Stimulated activated naive CD8-positive, alpha-beta T cell treated with anti-CD3 and anti-CD28 coated beads, Interleukin-15, Interleukin-2, amounts not matched to agents 100 ng/mL and 50 ng/mL, for 24 hours (primary cell): ENCODE data around the gene GOLGA3.
"Not testable (repeated sequence)": the region's sequence is repeated elsewhere in the genome, so short reads cannot be mapped to it uniquely, and the experiment has no call there.

Experiments
- H3K27ac Mint-ChIP-seq: one replicate; pipeline ENCODE4 v1.8.0; 2021; ENCODE audit warnings: mild to moderate bottlenecking, mixed read lengths
- H3K27me3 Mint-ChIP-seq: one replicate; pipeline ENCODE4 v1.8.0; 2021; ENCODE audit warnings: mixed read lengths
- H3K36me3 Mint-ChIP-seq: one replicate; pipeline ENCODE4 v1.8.0; 2021; ENCODE audit warnings: low read depth, mixed read lengths
- H3K4me1 Mint-ChIP-seq: one replicate; pipeline ENCODE4 v1.8.0; 2021; ENCODE audit warnings: low read depth, mixed read lengths
- H3K4me3 Mint-ChIP-seq: one replicate; pipeline ENCODE4 v1.8.0; 2021; ENCODE audit warnings: mild to moderate bottlenecking, mixed read lengths
- H3K9me3 Mint-ChIP-seq: one replicate; pipeline ENCODE4 v1.8.0; 2021; ENCODE audit warnings: mixed read lengths

GOLGA3 gene

GRCh38 chr12:132807295-132808092, 21.2 kb downstream of the GOLGA3 start:
- Mint-ChIP-seq H3K4me1 (peaks cover 23% of the 10 kb centered on the region), H3K36me3 (peaks cover 60% of the 10 kb centered on the region), H3K9me3 (no peaks in the 10 kb centered on the region), H3K27ac (no peak overlapping the region), H3K4me3 (peak overlapping the region; percentile 19), H3K27me3 (no peaks in the 10 kb centered on the region)

DNA sequence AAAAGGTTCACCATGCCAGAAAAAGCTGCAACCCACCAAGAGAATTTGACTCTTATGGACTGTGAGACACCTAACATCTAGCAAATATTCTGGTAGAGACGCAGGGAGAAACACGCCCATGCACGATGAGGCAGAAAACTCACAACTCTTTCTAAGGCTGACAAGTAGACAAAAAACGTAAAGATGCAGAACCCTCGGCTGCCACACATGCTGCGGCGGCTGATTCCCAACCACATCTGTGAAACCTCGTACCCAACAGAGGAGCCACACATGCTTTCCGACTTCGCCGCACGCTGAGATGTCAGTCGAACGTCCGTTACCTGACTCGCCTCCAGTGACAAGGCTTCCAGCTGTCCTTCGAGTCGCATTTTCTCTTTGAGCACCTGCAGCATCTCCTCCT, 21.8 kb downstream of the GOLGA3 start:
- Mint-ChIP-seq H3K4me1 (peaks cover 19% of the 10 kb centered on the region), H3K27me3 (no peaks in the 10 kb centered on the region), H3K36me3 (peaks cover 55% of the 10 kb centered on the region), H3K4me3 (peak overlapping the region; percentile 19), H3K27ac (no peak overlapping the region), H3K9me3 (no peaks in the 10 kb centered on the region)

DNA sequence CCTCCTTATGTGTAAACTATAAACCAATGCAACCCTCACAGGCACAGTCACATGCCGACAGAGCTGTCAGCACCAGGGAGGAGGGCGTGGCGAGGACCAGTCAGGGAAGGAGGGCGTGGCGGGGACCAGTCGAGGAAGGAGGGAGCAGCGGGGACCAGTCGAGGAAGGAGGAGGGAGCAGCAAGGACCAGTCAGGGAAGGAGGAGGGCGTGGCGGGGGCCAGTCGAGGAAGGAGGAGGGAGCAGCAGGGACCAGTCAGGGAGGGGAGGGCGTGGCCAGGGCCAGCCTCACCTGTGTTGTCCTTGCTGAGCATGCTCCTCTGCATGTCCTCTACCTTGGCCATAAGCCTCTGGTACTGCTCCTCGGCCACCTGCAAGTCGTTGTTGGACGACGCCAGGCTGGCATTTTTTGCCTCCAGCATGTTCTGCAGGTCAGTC, 24.2 kb downstream of the GOLGA3 start:
- Mint-ChIP-seq H3K27me3 (no peaks in the 10 kb centered on the region), H3K27ac (no peak overlapping the region), H3K9me3 (no peaks in the 10 kb centered on the region), H3K36me3 (peaks cover 63% of the 10 kb centered on the region), H3K4me1 (peaks cover 19% of the 10 kb centered on the region), H3K4me3 (no peak overlapping the region)

DNA sequence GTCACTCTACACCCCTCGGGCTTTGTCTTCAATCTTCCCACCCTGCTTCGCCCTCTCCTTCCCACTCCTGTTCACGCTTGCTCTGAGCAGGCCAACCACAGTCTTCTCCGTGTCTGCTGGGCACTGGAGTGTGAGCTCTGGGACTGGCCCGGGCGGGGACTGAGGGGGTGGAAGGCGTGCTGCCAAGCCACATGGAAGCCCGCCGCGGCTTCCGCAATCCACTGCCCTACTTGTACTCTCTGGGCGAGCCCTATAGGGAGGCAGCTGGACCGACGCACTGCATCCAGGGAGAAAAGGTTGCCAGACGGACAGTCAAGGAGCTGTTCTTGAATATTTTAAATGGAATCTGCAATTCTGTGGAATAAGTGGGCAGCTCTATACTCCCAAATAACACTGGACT, 24.8 kb downstream of the GOLGA3 start:
- Mint-ChIP-seq H3K27ac (no peak overlapping the region), H3K36me3 (peaks cover 66% of the 10 kb centered on the region), H3K27me3 (no peaks in the 10 kb centered on the region), H3K4me1 (peaks cover 19% of the 10 kb centered on the region), H3K4me3 (no peak overlapping the region), H3K9me3 (no peaks in the 10 kb centered on the region)

GRCh38 chr12:132803125-132803524, 25.5 kb downstream of the GOLGA3 start:
- no peak overlapping the region for H3K27ac Mint-ChIP-seq

GRCh38 chr12:132801741-132802140, 26.9 kb downstream of the GOLGA3 start:
- Mint-ChIP-seq H3K36me3 (peaks cover 59% of the 10 kb centered on the region), H3K27me3 (no peaks in the 10 kb centered on the region), H3K9me3 (no peaks in the 10 kb centered on the region), H3K4me3 (no peak overlapping the region), H3K4me1 (peaks cover 5% of the 10 kb centered on the region), H3K27ac (no peak overlapping the region)

More at GRCh38 chr12:132803125-132803524, 25.5 kb downstream of the GOLGA3 start:
- Mint-ChIP-seq H3K36me3 (peaks cover 61% of the 10 kb centered on the region), H3K4me1 (peaks cover 17% of the 10 kb centered on the region), H3K9me3 (no peaks in the 10 kb centered on the region), H3K4me3 (no peak overlapping the region), H3K27me3 (no peaks in the 10 kb centered on the region)

- Mint-ChIP-seq H3K27ac (no peak overlapping the region), H3K4me1 (no peaks in the 10 kb centered on the region), H3K9me3 (no peaks in the 10 kb centered on the region), H3K36me3 (peaks cover 65% of the 10 kb centered on the region), H3K4me3 (no peak overlapping the region), H3K27me3 (no peaks in the 10 kb centered on the region)
Measured at GRCh38 chr12:132798836-132799235, 29.8 kb downstream of the GOLGA3 start.

- no peaks in the 10 kb centered on the region for H3K9me3 Mint-ChIP-seq
- peaks cover 60% of the 10 kb centered on the region for H3K36me3 Mint-ChIP-seq
- no peak overlapping the region for H3K4me3 Mint-ChIP-seq
- no peaks in the 10 kb centered on the region for H3K4me1 Mint-ChIP-seq
- no peak overlapping the region for H3K27ac Mint-ChIP-seq
- no peaks in the 10 kb centered on the region for H3K27me3 Mint-ChIP-seq
Measured at GRCh38 chr12:132797820-132798570, 30.7 kb downstream of the GOLGA3 start.

DNA sequence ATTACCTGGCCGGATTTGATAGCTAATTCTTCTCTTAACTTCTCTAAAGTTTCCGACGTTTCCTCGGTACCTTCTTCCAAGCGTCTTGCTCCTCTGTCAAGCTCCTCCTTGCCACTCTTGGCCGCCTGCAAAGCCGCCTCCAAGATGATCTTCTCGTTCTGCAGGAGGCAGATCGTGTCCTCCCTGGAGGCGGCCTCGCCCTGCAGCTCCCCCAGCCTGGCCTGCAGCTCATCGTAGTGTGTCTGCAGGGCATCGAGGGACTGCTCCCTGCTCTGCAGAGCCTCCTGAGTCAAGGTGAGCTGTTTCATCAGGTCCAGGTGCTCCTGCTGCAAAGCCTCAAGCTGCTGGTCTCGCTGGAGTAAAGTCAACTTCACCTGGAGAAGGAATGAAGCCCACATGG, 32.8 kb downstream of the GOLGA3 start:
- Mint-ChIP-seq H3K9me3 (no peaks in the 10 kb centered on the region), H3K36me3 (peaks cover 50% of the 10 kb centered on the region), H3K4me3 (no peak overlapping the region), H3K27me3 (no peaks in the 10 kb centered on the region), H3K27ac (no peak overlapping the region), H3K4me1 (no peaks in the 10 kb centered on the region)

DNA sequence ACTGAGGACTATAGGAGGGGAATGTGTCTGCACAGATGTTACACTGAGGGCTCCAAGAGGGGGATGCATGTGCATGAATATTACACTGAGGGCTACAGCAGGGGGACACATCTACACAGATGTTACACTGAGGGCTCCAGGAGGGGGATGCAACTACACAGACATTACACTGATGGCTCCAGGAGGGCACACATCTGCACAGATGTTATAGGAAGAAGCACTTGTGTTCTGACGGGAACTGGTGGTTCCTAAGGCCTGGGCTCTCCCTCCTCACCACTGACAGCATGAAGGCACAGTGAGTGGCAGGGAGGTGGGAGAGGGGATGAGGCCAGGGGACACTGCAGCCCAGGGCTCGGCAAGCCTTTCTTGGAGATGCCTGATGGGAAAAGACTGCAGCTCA, 36.7 kb downstream of the GOLGA3 start:
- not testable (repeated sequence) for H3K9me3 Mint-ChIP-seq, H3K4me1 Mint-ChIP-seq, H3K4me3 Mint-ChIP-seq, H3K27me3 Mint-ChIP-seq, H3K27ac Mint-ChIP-seq
- H3K36me3 Mint-ChIP-seq = peaks cover 49% of the 10 kb centered on the region

DNA sequence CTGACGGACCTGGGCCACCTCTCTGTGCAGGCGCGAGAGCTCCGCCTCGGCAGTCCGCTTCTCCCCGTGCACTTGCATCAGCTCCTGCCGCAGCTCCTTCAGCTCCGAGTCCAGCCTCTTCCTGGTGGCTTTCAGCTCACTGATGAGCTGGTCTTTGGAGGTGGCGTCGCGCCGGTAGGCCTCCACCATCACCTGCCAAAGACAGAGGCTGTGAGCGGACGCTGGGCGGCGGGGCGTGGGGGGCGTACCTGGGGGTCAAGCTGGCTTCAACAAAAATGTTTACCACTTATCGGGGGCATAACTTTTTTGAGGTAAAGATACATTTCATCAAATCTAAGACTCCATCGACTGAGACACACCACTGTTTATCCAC, 39.6 kb downstream of the GOLGA3 start:
- H3K4me1 Mint-ChIP-seq = no peaks in the 10 kb centered on the region
- no peaks in the 10 kb centered on the region for H3K9me3 Mint-ChIP-seq
- no peaks in the 10 kb centered on the region for H3K27me3 Mint-ChIP-seq
- no peak overlapping the region for H3K27ac Mint-ChIP-seq
- H3K36me3 Mint-ChIP-seq = peaks cover 43% of the 10 kb centered on the region
- H3K4me3 Mint-ChIP-seq = no peak overlapping the region

GRCh38 chr12:132788375-132789098, 40.1 kb downstream of the GOLGA3 start:
- Mint-ChIP-seq H3K36me3 (peaks cover 43% of the 10 kb centered on the region), H3K4me3 (no peak overlapping the region)

DNA sequence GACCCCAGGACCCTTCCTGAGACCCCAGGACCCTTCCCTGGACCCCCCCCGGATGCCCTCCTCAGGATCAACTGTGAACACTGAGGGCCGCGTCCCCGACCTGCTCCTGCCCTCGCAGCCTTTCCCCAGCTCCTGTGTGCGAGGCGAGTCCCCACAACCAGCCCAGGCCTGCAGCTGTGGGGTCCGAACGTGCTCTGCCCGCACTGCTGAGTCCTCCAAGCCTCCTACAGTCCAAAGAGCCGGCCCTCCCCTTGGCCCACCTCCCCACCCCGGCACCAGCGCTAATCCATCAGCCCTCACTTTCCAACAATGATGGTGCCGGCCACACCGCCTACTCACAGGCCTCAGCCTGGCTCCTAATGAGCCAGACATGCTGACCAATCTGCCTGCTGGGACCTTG, 40.8 kb downstream of the GOLGA3 start:
- H3K27me3 Mint-ChIP-seq = no peaks in the 10 kb centered on the region
- peak overlapping the region; percentile 38 for H3K27ac Mint-ChIP-seq
- peaks cover 47% of the 10 kb centered on the region for H3K36me3 Mint-ChIP-seq
- no peak overlapping the region for H3K4me3 Mint-ChIP-seq
- H3K9me3 Mint-ChIP-seq = no peaks in the 10 kb centered on the region
- H3K4me1 Mint-ChIP-seq = no peaks in the 10 kb centered on the region

More at GRCh38 chr12:132788375-132789098, 40.1 kb downstream of the GOLGA3 start:
- Mint-ChIP-seq H3K27me3 (no peaks in the 10 kb centered on the region), H3K4me1 (no peaks in the 10 kb centered on the region), H3K27ac (peak overlapping the region; percentile 38), H3K9me3 (no peaks in the 10 kb centered on the region)

DNA sequence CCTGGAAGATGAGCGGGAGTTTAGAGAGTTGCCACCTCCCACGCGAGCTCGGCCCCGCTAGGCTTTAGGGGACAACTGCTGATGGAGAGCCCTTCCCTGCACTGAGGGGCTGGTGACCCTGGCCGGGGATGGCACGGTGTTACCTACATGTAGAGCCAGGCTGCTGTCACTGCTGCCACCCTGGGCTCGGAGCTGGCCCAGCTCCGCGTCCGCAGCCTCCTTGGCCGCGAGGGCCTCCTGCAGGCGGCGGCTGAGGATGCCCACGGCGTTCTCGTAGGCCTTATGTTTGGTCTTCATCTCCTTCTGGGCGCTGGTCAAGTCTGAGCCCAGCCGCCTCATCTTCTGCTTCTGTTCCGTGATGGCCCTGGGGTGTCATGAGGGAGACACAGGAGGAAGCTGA, 42.5 kb downstream of the GOLGA3 start:
- Mint-ChIP-seq H3K27ac (no peak overlapping the region), H3K4me3 (no peak overlapping the region), H3K27me3 (no peaks in the 10 kb centered on the region), H3K36me3 (peaks cover 57% of the 10 kb centered on the region), H3K4me1 (no peaks in the 10 kb centered on the region), H3K9me3 (no peaks in the 10 kb centered on the region)

GRCh38 chr12:132784580-132784979, 44.1 kb downstream of the GOLGA3 start:
- Mint-ChIP-seq H3K36me3 (peaks cover 69% of the 10 kb centered on the region), H3K27me3 (no peaks in the 10 kb centered on the region), H3K9me3 (no peaks in the 10 kb centered on the region), H3K27ac (no peak overlapping the region), H3K4me3 (no peak overlapping the region), H3K4me1 (no peaks in the 10 kb centered on the region)
